IMR-90 (cell line): ENCODE data around the gene DHRSX.

Source experiments
- BHLHE40 ChIP-seq: fragments of 150-350 bp; IDR thresholded peaks from 2 replicates; pipeline ENCODE4 v1.6.1; 2016; ENCODE audit warnings: mild to moderate bottlenecking, low read depth, low read length
- CEBPB ChIP-seq: IDR thresholded peaks from 2 replicates; pipeline ENCODE4 v1.6.1; 2012; ENCODE audit warnings: low read depth, low read length, improper control_type of control experiment
- FOS ChIP-seq: fragments of 150-350 bp; IDR thresholded peaks from 2 replicates; pipeline ENCODE4 v1.6.1; 2016; ENCODE audit warnings: low read depth, low read length
- MAFK ChIP-seq: IDR thresholded peaks from 2 replicates; pipeline ENCODE4 v1.6.1; 2012; ENCODE audit warnings: low read depth, low read length, improper control_type of control experiment
- MXI1 ChIP-seq: IDR thresholded peaks from 2 replicates; pipeline ENCODE4 v1.6.1; 2012; ENCODE audit warnings: low read depth, mild to moderate bottlenecking, low read length, moderate library complexity, borderline replicate concordance
- POLR2A ChIP-seq: IDR thresholded peaks from 2 replicates; pipeline ENCODE4 v1.6.1; 2012; ENCODE audit warnings: mild to moderate bottlenecking, low read depth, low read length
- RAD21 ChIP-seq: IDR thresholded peaks from 2 replicates; pipeline ENCODE4 v1.6.1; 2012; ENCODE audit warnings: low read length, improper control_type of control experiment
- RCOR1 ChIP-seq: IDR thresholded peaks from 2 replicates; pipeline ENCODE4 v1.6.1; 2012; ENCODE audit warnings: mild to moderate bottlenecking, low read length, improper control_type of control experiment; ENCODE audit not compliant: insufficient replicate concordance
- RFX5 ChIP-seq: IDR thresholded peaks from 2 replicates; pipeline ENCODE4 v1.8.0; 2012; ENCODE audit warnings: low read depth, mild to moderate bottlenecking, low read length, moderate library complexity
- SMC3 ChIP-seq: fragments of 150-350 bp; IDR thresholded peaks from 2 replicates; pipeline ENCODE4 v1.6.1; 2016; ENCODE audit warnings: low read depth, mild to moderate bottlenecking, antibody characterized with exemption, low read length, moderate library complexity
- USF2 ChIP-seq: fragments of 150-350 bp; IDR thresholded peaks from 2 replicates; pipeline ENCODE4 v1.6.1; 2017; ENCODE audit warnings: mild to moderate bottlenecking, antibody characterized with exemption, low read length, low read depth
- TF ChIP-seq, protein P1 (sequence below): conservative IDR thresholded peaks from 2 replicates; pipeline ENCODE4 v1.5.1; 2012; ENCODE audit warnings: mild to moderate bottlenecking, low read depth, low read length, improper control_type of control experiment
- TF ChIP-seq, protein P2 (sequence below): fragments of 150-350 bp; IDR thresholded peaks from 2 replicates; pipeline ENCODE4 v1.6.1; 2016; ENCODE audit warnings: low read depth, mild to moderate bottlenecking, low read length, moderate library complexity, borderline replicate concordance

- TF ChIP-seq, protein P1, sequence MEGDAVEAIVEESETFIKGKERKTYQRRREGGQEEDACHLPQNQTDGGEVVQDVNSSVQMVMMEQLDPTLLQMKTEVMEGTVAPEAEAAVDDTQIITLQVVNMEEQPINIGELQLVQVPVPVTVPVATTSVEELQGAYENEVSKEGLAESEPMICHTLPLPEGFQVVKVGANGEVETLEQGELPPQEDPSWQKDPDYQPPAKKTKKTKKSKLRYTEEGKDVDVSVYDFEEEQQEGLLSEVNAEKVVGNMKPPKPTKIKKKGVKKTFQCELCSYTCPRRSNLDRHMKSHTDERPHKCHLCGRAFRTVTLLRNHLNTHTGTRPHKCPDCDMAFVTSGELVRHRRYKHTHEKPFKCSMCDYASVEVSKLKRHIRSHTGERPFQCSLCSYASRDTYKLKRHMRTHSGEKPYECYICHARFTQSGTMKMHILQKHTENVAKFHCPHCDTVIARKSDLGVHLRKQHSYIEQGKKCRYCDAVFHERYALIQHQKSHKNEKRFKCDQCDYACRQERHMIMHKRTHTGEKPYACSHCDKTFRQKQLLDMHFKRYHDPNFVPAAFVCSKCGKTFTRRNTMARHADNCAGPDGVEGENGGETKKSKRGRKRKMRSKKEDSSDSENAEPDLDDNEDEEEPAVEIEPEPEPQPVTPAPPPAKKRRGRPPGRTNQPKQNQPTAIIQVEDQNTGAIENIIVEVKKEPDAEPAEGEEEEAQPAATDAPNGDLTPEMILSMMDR: no peak
- no peak for TF ChIP-seq SMC3
- TF ChIP-seq BHLHE40: no peak
- no peak for TF ChIP-seq RAD21
- TF ChIP-seq POLR2A: no peak
- TF ChIP-seq RFX5: no peak
- no peak for TF ChIP-seq MAFK
- TF ChIP-seq, protein P2, sequence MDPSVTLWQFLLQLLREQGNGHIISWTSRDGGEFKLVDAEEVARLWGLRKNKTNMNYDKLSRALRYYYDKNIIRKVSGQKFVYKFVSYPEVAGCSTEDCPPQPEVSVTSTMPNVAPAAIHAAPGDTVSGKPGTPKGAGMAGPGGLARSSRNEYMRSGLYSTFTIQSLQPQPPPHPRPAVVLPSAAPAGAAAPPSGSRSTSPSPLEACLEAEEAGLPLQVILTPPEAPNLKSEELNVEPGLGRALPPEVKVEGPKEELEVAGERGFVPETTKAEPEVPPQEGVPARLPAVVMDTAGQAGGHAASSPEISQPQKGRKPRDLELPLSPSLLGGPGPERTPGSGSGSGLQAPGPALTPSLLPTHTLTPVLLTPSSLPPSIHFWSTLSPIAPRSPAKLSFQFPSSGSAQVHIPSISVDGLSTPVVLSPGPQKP: no peak
- TF ChIP-seq USF2: no peak
- no peak for TF ChIP-seq MXI1
- no peak for TF ChIP-seq CEBPB
- TF ChIP-seq FOS: no peak
- TF ChIP-seq RCOR1: no peak
These were observed 270.3 kb downstream of the DHRSX start for GRCh38 chrX:2230457-2230856.
